Uterus (tissue), 2 donors: ENCODE measurements around the gene RARB.

ENCODE experiments used
- CTCF ChIP-seq, 4 experiments: fragments of 200-600 bp in 2 of 4; fragments of 450-650 bp in 2 of 4; sonication (generic) in 2 of 4; IDR thresholded peaks; one replicate each; pipeline ENCODE4 v1.5.1; 2016 to 2019; ENCODE audit warnings: antibody characterized with exemption in 4 of 4, mild to moderate bottlenecking in 2 of 4, moderate library complexity in 1 of 4
- POLR2A ChIP-seq, 2 donors: fragments of 450-650 bp; IDR thresholded peaks; one replicate each; pipeline ENCODE4 v1.6.1; 2016; ENCODE audit warnings: antibody characterized with exemption in 2 of 2, mild to moderate bottlenecking in 1 of 2, moderate library complexity in 1 of 2

GRCh38 chr3:25385807-25386460 is 42.1 kb upstream of the RARB start:
- TF ChIP-seq CTCF (IDR thresholded peaks at IDR 0.05) (no peak), POLR2A (IDR thresholded peaks at IDR 0.05) (no peak)
